Bone marrow (tissue), 2 donors: ENCODE measurements around the gene GPR142.

Experiments used
- DNase-seq, 2 donors: peaks; one replicate each; lab custom pipeline; 2025; lab: John Stamatoyannopoulos, UW

Gene GPR142, protein sequence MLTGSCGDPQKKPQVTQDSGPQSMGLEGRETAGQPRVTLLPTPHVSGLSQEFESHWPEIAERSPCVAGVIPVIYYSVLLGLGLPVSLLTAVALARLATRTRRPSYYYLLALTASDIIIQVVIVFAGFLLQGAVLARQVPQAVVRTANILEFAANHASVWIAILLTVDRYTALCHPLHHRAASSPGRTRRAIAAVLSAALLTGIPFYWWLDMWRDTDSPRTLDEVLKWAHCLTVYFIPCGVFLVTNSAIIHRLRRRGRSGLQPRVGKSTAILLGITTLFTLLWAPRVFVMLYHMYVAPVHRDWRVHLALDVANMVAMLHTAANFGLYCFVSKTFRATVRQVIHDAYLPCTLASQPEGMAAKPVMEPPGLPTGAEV

DNA sequence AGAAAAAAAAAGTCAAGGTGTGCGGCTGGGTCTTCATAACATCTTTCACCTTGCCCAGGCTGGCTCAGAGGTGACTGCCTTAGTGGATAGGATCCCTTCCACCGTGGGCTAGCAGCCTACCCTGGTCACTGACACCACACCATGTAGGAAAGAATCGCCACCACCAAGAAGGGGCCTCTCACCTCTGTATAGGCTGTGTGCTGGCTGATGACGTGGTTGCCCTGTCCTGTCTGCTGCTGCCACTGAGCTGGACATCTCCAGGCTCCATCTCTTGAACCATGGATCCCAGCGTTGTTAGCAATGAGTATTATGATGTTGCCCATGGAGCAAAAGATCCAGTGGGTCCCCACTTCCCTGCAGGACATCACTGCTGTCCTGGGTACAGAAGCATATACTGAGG, at the start of gene GPR142:
TSS of gene GPR142 (plus strand) at position 301 of the 400 bp plus-strand sequence. CDS start 2,035 bp downstream, outside the sequence.
- no peak for DNase-seq

DNA sequence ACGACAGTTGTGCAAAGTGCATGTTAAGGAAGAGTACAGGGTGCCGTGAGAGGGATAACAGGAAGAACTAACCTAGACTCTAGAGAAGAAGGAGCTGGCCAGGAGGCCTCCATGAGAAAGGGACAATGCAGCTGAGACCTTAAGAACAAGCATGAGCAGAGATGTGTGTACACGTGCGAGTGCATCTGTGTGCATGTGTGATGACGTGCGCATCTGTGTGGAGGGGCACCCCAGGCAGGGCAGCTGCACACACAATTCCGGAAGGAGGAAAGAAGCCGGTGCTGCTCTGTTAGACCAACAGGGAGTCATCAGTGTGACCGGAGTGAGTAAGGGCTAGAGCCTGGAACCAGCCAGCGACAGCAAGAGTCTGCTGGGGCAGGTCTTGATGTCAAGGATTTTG, 48.9 kb upstream of the GPR142 start:
- no peak for DNase-seq

DNA sequence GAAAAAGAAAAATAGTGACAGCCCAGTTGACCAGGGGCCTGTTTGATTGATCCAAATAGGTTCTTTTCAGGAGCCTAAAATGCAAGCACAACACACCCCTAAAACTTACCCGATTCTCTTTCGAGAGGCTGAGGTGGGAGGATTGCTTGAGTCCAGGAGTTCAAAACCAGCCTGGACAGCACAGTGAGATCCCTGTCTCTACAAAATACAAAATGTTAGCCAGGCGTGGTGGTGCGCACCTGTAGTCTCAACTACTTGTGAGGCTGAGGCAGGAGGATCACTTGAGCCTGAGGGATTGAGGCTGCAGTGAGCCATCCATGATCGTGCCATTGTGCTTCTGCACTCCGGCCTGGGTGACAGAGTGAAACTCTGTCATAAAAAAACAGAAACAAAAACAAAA, 42.8 kb upstream of the GPR142 start:
- DNase-seq: no peak

DNA sequence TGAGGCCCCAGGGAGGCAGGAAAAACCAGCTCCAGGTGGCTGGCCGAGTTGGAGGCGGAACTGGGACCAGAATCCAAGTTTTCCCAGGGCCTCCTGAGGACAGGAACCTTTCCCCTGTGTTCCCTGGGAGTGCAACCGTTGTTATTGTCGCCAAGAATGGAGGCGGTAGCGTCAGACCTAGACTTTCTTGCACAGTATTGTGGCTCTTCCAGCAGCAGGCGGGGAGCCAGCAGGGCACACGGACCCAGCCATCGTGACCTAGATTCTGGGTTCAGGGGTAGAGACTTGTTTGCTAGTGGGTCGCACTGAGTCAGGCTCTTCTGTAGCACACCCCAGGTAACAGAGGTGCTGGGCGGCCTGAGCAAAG, 41.9 kb upstream of the GPR142 start:
- no peak for DNase-seq

DNA sequence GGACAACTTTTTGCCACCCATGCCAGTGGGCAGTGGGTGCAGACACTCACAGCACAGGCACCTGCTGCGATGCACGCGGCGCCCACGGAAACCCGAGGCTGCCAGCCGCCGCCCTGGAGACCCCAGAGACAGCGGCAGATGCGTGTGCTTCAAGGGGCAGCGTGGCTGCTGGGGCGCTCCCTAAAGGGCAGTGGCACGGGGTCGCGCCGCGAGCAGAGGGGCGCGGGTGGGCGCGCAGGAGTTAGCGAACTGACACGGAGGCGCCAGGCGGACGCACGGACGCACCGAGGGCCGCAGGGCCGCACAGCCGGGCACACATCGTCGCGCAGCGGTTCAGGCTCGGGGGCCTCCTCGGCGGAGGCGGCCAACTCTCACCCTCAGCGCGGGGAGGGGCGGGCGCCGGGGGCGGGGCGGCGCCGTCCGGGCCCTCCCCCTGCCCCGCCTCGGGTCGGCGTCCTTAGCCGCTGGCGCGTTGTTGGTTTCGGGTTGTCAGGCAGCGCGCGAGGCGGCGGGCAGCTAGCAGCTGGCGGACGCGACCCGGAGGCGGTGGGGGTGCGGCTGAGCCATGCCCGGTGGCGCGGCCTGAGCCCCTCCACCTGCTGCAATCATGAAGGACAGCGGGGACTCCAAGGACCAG, 41.4 kb upstream of the GPR142 start, which contains the start of gene KIF19:
TSS of gene KIF19 (plus strand) at position 484 of the 637 bp plus-strand sequence. CDS start at position 608, 124 bp downstream.
- DNase-seq: no peak

DNA sequence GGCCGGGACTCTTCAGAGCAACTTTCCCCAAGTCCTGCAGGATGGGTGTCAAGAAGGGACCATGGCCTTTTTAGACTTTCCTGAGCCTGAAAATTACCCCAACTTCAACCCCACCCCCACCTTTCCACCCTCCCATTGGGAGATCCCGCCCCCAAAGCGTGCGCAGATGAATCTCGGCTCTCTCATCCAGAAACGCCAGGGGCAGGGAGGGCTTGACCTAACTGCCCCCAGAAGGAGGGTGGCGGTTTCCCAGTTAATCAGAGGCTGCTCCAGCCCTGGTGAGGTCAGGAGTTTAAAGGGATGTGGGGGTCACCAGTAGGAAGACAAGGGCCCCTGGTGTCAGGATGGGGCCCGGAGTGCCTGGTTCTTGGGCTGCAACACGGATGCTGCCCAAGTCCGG, 40.8 kb upstream of the GPR142 start:
- no peak for DNase-seq

DNA sequence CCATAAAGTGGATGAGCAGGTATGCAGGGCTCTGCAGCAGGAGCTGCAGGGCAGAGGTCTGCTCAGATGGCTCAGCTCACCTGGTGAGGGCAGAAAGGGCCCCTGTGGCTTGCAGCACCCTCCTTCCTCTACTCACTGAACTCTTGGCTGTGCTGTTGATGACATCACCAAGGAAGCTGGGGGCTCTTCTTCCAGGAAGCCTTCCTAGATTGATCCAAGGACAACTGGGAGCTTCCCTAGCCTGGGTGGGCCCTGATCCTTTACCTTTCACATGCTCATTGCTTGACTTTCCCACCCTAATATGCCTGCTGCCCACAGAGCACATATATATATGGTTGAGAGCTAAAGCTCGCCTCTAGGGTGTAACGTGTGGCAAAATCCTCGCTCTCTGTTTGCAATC, 38.8 kb upstream of the GPR142 start:
- DNase-seq: no peak

DNA sequence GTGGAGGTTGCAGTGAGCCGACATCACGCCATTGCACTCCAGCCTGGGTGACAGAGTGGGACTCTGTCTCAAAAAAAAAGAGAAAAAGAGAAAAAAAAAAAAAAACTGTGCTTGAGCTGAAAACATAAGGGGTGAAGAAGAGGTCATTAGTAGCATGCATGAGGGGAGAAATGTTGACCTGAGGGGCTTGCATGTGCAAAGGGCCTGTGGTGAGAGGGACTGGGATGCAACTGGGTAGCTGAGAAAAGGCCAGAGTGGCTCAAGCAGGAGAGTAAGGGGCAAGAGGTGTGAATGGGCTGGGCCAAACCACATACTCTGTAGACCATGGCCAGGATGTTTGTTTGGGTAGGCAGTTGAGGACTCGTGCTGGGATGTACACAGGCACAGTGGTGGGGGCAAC, 37.9 kb upstream of the GPR142 start:
- no peak for DNase-seq

DNA sequence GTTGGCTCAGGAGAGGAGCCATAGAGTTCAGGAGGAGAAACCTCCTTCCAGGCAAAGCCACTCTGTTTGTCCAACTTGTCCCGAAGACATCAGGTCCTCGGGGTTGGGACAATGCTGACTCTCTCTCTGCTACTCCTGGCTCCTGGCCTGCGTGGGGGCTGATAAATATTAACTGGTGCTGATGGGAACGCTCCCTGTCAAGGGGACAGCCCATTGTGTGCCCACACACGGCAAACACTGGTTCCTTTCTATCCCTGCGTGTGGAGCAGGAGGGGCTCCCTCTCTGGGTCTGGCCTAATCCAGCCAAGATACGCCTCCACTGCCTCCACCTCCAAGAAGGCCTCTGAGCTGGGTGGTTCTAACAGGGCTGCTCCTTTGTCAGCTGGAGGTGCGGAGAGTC, 36.9 kb upstream of the GPR142 start:
- DNase-seq: no peak

DNA sequence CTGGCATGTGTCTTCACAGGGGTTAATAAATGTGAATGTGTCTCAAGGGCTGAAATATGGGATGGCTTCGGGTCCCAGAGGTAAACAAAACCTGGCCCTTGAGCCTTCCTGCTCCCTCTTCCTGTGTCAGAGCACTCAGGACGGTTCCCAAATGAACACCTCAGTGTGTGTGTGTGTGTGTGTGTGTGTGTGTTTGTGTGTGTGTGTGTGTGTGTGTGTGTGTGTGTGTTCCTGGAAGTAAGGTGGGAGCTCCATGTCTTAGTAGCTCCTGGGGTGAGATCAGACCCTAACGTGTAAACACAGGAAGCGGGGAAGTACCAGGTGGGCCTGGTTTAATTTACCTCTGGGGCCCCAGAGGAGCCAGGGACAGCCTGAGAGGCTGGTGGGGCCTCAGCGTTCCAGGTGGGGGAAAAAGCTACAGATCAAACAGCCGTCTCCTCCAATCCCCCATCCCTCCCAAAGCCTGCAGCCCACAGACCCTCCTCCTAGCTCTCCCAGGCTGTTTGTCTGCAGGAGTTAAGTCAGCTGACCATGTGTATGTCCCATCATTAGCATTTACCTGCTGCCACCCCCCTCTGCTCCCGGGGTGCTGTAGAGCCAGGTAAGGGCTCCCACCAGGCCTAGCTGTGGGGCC, 35.2 kb upstream of the GPR142 start:
- no peak for DNase-seq

DNA sequence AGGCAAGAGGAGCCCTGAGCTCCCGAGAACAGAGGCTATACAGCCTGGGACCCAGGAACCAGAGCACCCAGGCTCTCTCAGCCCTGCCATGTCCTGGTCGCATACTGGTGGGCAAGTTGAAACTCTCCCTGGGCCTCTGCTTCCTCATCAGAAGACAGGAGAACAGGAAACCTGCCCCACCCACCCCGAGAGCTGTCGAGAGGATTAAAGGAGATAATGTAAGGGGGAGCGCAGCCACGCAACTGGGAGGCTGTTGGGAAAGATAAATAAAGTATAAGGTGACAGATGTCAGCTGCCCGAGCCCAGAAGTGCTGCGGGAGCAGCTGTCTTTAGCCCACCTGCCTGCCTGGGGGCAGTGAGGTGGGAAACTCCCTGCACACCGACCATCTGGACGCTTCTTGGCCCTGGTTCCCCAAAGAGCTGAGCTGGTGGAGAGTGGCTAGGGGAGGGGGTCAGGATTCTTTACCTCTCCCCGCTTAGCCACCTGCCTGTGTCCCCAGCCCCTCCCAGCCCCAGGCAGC, 34.5 kb upstream of the GPR142 start:
- no peak for DNase-seq

DNA sequence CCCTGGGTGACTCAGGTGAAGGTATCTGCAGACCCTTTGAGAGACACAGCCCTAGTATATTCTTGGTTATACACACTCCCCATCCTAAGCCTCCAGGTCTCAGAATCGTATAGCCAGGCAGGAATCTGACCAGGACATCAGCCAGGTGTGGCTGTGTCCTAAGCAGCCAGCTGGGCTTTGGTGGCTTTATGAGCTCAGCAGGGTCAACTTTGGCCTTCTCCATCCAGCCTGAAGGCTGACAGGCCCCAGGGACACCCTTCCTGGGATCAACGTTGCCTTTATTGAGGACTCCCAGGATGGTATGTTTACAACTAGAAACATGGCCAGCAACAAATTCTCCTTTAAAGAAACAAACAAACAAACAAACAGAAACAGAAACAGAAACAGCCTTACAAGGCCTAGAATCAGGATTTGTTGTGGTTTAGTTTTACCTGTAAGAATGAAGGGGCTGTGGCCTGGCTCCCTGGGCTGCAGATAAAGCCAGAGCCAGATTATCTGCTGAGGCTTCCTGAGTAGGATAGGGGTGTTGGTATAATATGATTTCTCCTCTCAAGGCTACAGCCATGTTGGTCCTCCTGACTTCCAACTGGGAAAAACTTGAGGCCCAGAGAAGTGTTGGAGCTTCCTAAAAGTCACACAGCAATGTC, 32.8 kb upstream of the GPR142 start:
- no peak for DNase-seq

DNA sequence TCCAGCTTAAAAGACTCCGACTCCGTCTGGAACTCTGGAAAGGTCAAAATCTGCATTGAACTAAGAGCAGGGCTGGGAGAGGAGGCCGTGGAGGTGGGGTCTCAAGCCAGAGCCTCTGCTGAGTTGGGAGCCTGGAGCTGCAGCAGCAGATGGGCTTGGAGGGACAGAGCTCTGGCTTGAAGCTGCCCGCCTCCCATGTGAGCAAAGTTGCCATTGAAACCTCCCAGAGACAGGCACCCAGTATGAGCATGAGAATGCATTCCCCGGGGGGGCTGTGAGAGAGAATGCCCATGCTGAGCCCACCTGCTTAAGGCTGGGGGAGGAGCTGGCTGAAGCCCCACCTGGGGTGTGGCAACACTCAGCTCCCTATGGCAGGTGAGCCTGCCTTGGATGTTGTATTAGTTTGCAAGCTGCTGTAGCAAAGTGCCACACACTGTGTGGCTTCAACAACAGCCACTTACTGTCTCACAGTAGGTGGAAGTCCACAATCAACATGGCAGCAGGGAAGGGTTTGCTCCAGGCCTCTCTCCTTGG, 31.7 kb upstream of the GPR142 start:
- no peak for DNase-seq

DNA sequence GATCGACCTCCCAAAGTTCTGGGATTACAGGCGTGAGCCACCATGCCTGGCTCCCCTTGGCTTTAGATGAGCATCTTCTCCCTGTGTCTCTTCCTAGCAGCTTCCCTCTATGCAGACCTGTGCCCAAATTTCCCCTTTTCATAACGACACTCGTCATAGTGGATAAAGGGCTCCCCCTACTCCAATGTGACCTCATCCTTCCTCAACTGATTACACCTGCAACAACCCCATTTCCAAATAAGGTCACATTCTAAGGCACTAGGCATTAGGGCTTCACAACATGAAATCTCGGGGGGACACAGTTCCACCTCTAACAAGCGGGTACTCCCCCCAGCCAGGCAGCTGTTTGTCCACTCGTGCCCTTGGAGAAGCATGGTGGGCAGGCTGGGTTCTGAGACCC, 31.0 kb upstream of the GPR142 start:
- DNase-seq: no peak

DNA sequence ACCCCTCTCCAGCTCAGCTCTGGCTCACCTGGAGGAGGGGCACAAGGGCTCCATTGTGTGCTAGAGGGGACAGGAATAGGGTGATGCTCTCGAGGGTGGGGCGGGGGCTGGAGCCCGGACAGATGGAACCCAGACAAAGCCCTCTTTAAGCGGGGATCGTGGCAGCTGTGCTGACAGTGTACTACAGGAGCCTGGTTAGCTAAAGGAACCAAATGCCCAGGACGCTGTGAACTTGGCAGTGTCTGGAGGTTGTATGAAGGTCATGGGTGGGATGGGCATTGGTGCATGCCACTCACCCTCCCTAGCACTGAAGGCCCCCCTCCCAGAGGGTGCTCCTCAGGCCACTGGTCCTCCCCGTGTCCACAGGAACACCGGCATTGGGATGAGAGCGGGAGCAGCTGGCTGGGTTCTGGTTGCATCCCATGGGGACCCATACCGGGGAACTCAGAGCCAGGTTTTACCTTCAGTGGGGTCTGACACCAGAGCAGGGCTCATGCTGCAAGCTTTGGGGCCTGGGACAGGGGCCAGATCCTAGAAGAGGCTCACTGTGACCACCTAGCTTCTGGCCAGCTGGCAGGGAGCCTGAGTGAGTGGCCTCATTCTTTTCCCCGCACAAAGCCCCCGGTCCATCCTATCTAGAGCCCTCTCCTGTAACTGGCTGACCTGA, 29.3 kb upstream of the GPR142 start:
- no peak for DNase-seq

DNA sequence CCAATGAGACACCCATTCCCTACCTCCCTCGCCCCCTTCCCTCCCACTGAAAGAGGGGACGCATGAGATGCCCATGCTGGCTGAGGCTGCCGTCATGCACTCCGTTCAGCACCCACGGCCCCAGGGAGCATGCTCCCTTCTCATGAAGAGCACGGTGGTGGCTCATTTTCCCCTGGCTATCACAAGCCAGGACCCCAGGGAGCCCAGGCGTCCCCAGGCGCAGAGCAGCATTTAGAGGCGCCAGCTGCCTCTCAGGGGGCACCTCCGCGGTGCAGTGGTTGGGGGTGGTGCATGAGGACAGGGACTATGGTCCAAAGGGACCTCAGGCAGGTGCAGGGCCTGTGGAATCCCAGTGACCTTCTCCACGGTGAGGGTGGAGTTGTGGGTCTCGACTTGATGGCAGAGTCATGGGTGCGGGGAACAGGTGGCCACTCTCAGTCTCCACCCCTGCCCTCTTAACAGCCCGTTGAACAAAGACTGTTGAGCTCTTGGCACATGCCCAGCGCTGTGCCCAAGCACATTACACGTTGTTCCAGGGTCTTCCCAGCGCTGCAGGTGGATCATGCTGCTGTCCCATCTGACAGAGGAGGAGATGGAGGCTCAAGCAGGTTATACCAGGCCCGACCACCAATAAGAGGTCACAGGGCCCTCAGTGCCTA, 27.6 kb upstream of the GPR142 start:
- no peak for DNase-seq

DNA sequence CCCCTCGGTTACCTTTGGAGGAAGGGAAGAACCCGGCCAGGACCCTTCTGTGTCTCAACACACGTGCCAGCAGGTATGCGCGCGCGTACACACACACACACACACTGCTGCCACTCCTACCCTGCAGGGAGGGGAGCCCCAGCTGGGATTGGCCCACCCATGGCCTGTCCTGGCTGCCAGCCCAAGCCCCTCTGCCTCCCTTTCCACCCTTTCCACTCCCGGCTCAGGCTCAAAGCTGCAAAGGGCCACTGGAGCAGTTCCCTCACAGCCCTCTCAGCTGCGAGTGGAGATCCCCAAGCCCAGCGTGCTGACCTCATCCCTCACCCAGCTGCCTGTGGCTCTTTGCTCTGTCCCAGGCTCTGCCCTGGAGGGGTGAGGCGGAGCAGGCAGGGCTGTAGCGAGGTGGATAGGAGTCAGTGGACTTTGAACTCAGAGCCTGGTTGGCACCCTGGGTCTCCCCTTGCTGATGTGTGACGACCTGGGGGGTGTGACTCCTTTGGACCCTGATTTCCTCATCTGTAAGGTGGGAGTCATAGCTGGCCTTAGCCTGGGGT, 26.8 kb upstream of the GPR142 start:
- no peak for DNase-seq

DNA sequence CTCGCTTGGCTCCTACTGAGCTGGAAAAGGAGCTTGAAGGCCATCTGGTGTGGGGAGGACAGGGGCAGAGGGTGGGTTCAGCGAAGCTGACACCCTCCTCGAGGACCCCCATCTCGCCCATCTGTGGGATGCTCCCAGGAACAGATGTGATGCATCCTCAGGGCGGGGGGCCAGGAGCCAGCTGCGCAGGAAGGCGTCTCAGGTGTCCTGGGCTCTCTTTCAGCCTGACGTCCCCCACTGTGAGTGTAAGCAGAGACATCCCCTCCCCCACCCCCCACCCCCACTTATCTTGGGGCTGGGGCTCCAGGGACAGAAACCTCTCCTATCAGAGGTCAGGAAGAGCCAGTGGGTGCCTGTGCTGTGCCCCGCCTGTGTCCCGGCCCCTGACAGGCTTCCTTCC, 25.1 kb upstream of the GPR142 start:
- no peak for DNase-seq

DNA sequence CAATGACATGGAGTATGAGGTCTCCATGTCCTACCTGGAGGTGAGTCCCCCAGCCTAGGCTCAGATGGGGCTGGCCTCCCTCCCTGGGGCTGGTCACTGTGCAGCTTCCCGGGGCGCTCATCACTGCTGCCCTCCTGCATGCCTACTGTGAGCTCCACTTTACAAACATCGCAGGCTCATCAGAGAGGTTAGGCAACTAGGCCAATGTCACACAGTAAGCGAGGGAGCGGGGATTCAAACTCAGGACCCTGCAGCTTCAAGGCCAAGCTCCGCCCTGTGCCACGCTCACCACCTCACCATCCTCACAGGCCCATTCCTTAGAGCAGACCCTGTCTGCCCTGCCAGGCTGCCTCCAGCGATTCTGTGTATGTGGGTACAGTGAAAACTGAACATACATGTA, 24.2 kb upstream of the GPR142 start:
- no peak for DNase-seq

DNA sequence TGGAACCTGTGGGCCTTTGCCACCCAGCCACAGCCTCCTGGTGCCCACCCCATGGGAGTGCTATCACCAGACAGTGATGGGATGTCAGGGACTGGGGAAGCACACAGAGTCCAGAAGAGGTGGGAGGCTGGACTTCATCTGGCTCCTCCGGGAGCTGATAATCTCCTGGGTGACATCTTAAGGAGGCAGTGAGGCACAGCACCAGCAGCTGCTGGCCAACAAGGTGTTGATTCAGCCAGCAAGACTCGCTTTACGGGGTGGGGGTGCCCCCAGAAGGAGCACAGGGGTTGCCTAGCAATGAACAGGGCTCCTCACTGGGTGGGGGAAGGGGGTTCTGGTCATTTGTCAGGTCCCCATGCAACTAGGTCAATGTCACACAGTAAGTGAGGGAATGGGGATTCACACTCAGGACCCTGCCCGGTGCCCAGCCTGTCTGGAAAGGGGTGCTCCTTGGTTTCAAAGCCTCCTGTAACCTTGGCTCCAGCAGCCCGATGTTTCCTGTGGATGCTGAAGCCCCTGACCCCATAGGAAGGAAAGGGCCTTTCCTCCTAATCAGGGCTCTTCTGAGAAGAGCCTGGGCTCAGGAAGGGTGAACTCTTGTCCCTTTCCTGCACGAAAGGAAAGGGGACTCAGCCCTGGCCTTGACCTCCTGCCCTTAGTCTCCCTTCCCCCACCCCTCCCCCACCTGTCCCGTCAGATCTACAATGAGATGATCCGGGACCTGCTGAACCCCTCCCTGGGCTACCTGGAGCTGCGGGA, 23.6 kb upstream of the GPR142 start:
- DNase-seq: no peak
